ENCODE data around the gene FYN. TPM values are rescaled to one million over a fixed set of nuclear protein-coding genes. Genes with fewer than 3 reads are reported as not detected.

Gene FYN
- total RNA-seq, 1 donor from 2014 or later = 260 TPM

DNA sequence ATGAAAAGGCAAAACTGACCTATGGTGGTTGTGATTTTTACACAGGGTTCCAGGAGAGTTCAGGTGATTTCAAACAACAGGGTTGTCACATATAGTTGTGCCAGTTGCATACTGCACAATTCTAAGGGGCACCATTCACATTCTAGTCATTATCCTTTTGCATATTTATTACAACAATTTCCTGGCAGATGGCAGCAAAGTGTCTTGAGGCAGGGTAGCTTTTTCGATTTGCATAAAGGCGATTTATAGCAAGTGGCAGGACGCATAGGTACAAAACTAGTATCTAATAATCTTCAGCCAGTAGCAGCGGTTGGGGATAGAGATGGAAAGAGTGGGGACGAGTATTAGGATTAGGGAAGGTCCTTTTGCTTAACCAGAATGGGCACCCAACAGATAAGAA, 221.1 kb downstream of the FYN start:
- TF ChIP-seq, protein P1, sequence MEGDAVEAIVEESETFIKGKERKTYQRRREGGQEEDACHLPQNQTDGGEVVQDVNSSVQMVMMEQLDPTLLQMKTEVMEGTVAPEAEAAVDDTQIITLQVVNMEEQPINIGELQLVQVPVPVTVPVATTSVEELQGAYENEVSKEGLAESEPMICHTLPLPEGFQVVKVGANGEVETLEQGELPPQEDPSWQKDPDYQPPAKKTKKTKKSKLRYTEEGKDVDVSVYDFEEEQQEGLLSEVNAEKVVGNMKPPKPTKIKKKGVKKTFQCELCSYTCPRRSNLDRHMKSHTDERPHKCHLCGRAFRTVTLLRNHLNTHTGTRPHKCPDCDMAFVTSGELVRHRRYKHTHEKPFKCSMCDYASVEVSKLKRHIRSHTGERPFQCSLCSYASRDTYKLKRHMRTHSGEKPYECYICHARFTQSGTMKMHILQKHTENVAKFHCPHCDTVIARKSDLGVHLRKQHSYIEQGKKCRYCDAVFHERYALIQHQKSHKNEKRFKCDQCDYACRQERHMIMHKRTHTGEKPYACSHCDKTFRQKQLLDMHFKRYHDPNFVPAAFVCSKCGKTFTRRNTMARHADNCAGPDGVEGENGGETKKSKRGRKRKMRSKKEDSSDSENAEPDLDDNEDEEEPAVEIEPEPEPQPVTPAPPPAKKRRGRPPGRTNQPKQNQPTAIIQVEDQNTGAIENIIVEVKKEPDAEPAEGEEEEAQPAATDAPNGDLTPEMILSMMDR (conservative IDR thresholded peaks at IDR 0.05) = no peak

DNA sequence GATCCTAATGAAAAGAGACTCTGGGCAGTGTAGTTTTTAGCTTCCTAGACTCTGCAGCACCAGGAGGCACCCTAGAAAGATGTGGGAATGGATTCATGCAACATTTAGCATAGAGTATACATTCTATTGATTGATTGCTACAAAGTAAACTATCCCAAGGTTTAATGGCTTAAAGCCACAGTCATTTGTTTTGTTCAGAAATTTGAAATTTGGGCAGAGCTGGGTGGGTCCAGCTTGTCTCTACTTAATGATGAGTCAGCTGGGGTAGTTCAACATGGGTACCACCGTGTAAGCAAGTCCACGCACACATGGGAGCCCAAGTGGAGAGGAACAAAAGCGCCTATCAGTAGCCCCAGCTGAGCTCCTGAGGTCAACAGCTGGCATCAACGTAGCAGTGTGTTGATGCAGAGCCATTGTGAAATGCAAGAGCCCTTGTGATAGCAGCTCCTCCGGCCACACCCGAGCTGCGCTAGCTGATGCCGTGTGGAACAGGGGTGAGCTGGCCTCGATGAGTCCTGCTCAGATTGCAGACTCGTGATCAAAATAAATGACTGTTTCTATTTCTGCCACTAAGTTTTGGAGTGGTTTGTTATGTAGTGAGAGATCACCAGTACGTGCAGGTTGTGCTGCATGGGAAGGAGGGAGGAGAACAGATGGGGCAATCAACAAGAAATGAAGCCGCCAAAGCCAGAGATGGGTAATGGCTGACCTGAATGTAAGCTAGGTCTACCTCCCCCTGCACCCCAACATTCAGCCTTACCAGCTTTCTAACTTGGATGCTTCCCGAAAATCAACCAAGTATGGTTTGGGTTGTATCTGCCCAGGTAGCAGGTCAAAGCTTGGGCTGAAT, 221.8 kb downstream of the FYN start:
- TF ChIP-seq, protein P1 (conservative IDR thresholded peaks at IDR 0.05) = no peak
- Mint-ChIP-seq H3K9me3 (no peaks in the 10 kb centered on the region), H3K27me3 (ENCODE audit: low read depth) (no peaks in the 10 kb centered on the region), H3K4me1 (no peaks in the 10 kb centered on the region), H3K4me3 (no peak overlapping the region), H3K27ac (ENCODE audit: unreplicated experiment) (no peak overlapping the region), H3K36me3 (ENCODE audit: low read depth) (peaks cover 23% of the 10 kb centered on the region)
- no peak for DNase-seq (ENCODE audit: low read depth, low spot score)

More for the DNA sequence above, 221.1 kb downstream of the FYN start:
- Mint-ChIP-seq H3K36me3 (ENCODE audit: low read depth) (peaks cover 24% of the 10 kb centered on the region), H3K4me1 (no peaks in the 10 kb centered on the region), H3K9me3 (no peaks in the 10 kb centered on the region), H3K27ac (ENCODE audit: unreplicated experiment) (peak overlapping the region; percentile 59), H3K27me3 (ENCODE audit: low read depth) (no peaks in the 10 kb centered on the region), H3K4me3 (no peak overlapping the region)
- DNase-seq (ENCODE audit: low read depth, low spot score) = no peak

DNA sequence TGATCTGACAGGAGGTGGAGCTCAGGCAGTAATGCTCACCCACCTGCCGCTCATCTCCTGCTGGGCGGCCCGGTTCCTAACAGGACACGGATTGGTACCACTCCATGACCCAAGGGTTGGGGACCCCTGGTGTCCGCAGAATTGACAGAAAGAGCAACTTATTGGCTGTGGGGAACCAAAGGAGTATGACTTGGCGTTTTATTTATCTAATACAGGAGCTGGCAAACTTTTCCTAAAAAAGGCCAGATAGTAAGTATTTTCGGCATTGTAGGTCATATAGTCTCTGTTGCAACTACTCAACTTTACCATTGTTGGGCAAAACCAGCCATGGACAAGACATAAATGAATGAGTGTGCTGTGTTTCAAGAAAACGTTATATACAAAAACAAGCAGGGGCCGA, 223.2 kb downstream of the FYN start:
- Mint-ChIP-seq H3K27ac (ENCODE audit: unreplicated experiment) (no peak overlapping the region), H3K36me3 (ENCODE audit: low read depth) (peaks cover 20% of the 10 kb centered on the region), H3K4me3 (no peak overlapping the region), H3K9me3 (no peaks in the 10 kb centered on the region), H3K27me3 (ENCODE audit: low read depth) (no peaks in the 10 kb centered on the region), H3K4me1 (no peaks in the 10 kb centered on the region)
- DNase-seq (ENCODE audit: low read depth, low spot score) = no peak
- TF ChIP-seq, protein P1 (conservative IDR thresholded peaks at IDR 0.05) = no peak

DNA sequence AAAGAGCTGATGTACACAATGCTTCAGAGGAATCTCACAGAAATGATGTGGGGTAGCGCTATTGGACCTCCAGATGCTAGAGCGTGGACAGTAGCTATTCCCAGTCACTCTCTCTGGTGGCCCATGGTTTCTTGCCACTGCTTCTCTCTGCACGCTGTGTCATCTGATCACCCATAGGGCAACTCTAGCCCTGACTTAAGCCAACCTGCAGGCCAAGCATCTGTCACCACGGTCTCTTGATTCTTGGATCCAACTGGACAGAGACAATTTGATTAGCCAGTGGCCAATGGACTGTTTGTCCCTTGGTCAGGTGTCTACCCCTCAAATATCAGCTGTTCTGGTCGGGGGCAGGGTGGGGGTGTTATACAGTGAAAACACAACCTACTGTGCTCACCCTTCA, 225.2 kb downstream of the FYN start:
- H3K4me1 Mint-ChIP-seq = no peaks in the 10 kb centered on the region
- no peak overlapping the region for H3K4me3 Mint-ChIP-seq
- peaks cover 25% of the 10 kb centered on the region for H3K36me3 Mint-ChIP-seq (ENCODE audit: low read depth)
- peak overlapping the region; percentile 12 for H3K27ac Mint-ChIP-seq (ENCODE audit: unreplicated experiment)
- TF ChIP-seq, protein P1 (conservative IDR thresholded peaks at IDR 0.05) = no peak
- H3K9me3 Mint-ChIP-seq = no peaks in the 10 kb centered on the region
- DNase-seq (ENCODE audit: low read depth, low spot score) = no peak
- no peaks in the 10 kb centered on the region for H3K27me3 Mint-ChIP-seq (ENCODE audit: low read depth)

GRCh38 chr6:111646942-111647341, 226.3 kb downstream of the FYN start:
- Mint-ChIP-seq H3K27me3 (ENCODE audit: low read depth) (no peaks in the 10 kb centered on the region), H3K27ac (ENCODE audit: unreplicated experiment) (no peak overlapping the region), H3K9me3 (no peaks in the 10 kb centered on the region), H3K36me3 (ENCODE audit: low read depth) (peaks cover 25% of the 10 kb centered on the region), H3K4me1 (peaks cover 5% of the 10 kb centered on the region), H3K4me3 (no peak overlapping the region)
- TF ChIP-seq, protein P1 (conservative IDR thresholded peaks at IDR 0.05) = no peak
- DNase-seq (ENCODE audit: low read depth, low spot score) = no peak
